A549 (cell line): ENCODE measurements around the gene POC1B.

Experiments
- CTCF ChIP-seq: fragments of >200 bp; sonication (Bioruptor Twin); formaldehyde crosslinking; IDR thresholded peaks from 3 replicates; pipeline ENCODE4 v1.5.1; 2016
- ESRRA ChIP-seq: fragments of 150-350 bp; IDR thresholded peaks from 2 replicates; pipeline ENCODE4 v1.6.1; 2014; ENCODE audit warnings: mild to moderate bottlenecking, low read length, borderline replicate concordance
- JUN ChIP-seq, 2 experiments: fragments of >200 bp; sonication (Bioruptor Twin); formaldehyde crosslinking; IDR thresholded peaks; 2 replicates in 1 of 2; 3 replicates in 1 of 2; pipeline ENCODE4 v1.6.1; 2016 to 2017
- MAFK ChIP-seq: fragments of 450-650 bp; IDR thresholded peaks from 2 replicates; pipeline ENCODE4 v1.6.1; 2014; ENCODE audit not compliant: partially characterized antibody
- PHF8 ChIP-seq: fragments of 200-600 bp; sonication (generic); IDR thresholded peaks from 2 replicates; pipeline ENCODE4 v1.6.1; 2016; ENCODE audit warnings: low read depth, mild to moderate bottlenecking, antibody characterized with exemption, moderate library complexity, borderline replicate concordance
- TF ChIP-seq, protein P1 (sequence below): fragments of 200-600 bp; sonication (generic); IDR thresholded peaks from 2 replicates; pipeline ENCODE4 v1.6.1; 2016; ENCODE audit warnings: antibody characterized with exemption, mild to moderate bottlenecking, moderate library complexity

DNA sequence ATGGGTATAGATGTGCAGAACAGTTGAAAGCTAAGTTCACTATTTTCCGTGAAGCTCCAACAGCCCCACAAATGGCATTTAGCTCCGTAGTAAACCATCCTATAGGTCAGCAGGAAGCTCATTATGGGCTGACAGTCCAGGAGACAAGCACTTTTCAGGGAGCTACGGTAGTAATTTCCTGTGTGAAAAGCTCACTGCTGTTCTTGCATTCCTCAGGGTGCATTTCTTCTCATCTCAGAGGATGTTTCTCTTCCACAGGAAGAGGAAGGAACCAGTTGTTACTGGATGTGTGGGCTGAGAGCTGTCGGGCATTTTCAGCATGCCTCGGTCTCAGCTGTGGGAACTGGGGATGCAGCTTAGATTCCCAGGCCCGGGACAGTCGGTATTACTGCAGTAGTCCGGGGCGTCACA, 74.0 kb downstream of the POC1B start:
- TF ChIP-seq PHF8 (no peak), MAFK (no peak), ESRRA (no peak), CTCF (no peak), JUN (IDR thresholded peaks at IDR 0.05) (no peak)
- TF ChIP-seq, protein P1, sequence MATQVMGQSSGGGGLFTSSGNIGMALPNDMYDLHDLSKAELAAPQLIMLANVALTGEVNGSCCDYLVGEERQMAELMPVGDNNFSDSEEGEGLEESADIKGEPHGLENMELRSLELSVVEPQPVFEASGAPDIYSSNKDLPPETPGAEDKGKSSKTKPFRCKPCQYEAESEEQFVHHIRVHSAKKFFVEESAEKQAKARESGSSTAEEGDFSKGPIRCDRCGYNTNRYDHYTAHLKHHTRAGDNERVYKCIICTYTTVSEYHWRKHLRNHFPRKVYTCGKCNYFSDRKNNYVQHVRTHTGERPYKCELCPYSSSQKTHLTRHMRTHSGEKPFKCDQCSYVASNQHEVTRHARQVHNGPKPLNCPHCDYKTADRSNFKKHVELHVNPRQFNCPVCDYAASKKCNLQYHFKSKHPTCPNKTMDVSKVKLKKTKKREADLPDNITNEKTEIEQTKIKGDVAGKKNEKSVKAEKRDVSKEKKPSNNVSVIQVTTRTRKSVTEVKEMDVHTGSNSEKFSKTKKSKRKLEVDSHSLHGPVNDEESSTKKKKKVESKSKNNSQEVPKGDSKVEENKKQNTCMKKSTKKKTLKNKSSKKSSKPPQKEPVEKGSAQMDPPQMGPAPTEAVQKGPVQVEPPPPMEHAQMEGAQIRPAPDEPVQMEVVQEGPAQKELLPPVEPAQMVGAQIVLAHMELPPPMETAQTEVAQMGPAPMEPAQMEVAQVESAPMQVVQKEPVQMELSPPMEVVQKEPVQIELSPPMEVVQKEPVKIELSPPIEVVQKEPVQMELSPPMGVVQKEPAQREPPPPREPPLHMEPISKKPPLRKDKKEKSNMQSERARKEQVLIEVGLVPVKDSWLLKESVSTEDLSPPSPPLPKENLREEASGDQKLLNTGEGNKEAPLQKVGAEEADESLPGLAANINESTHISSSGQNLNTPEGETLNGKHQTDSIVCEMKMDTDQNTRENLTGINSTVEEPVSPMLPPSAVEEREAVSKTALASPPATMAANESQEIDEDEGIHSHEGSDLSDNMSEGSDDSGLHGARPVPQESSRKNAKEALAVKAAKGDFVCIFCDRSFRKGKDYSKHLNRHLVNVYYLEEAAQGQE = no peak
